ENCODE data around the gene RYR3. TPM values are rescaled to one million over a fixed set of nuclear protein-coding genes. Genes with fewer than 3 reads are reported as not detected.

Gene RYR3
- total RNA-seq, 1 experiment from 2014 or later: not detected

- POLR2A ChIA-PET: no interaction called here
- Mint-ChIP-seq H3K27me3 (ENCODE audit: insufficient read depth, unreplicated experiment) (peaks cover 24% of the 10 kb centered on the region), H3K27ac (ENCODE audit: low read depth, unreplicated experiment) (no peak overlapping the region), H3K9me3 (ENCODE audit: unreplicated experiment) (no peaks in the 10 kb centered on the region), H3K4me1 (ENCODE audit: insufficient read depth, unreplicated experiment) (no peaks in the 10 kb centered on the region), H3K36me3 (ENCODE audit: insufficient read depth, unreplicated experiment) (no peaks in the 10 kb centered on the region), H3K4me3 (ENCODE audit: unreplicated experiment) (no peak overlapping the region)
- no peak for TF ChIP-seq CTCF (IDR thresholded peaks at IDR 0.05; ENCODE audit: unreplicated experiment)
- CTCF ChIA-PET: interaction anchor here (0.7 kb wide), 1 partner anchor 11 kb away, joined by 4 read pairs; no protein-coding TSS in a partner anchor
- intact Hi-C loops (cut with micrococcal nuclease): no loop called here
- no peak for DNase-seq (ENCODE audit: unreplicated experiment)
- BruUV-seq (replicated peaks): no TSS peak
Observed at GRCh38 chr15:33392453-33392852, 81.7 kb downstream of the RYR3 start.

- Mint-ChIP-seq H3K9me3 (ENCODE audit: unreplicated experiment) (no peaks in the 10 kb centered on the region), H3K27me3 (ENCODE audit: insufficient read depth, unreplicated experiment) (peaks cover 13% of the 10 kb centered on the region), H3K4me1 (ENCODE audit: insufficient read depth, unreplicated experiment) (no peaks in the 10 kb centered on the region), H3K36me3 (ENCODE audit: insufficient read depth, unreplicated experiment) (no peaks in the 10 kb centered on the region), H3K4me3 (ENCODE audit: unreplicated experiment) (no peak overlapping the region), H3K27ac (ENCODE audit: low read depth, unreplicated experiment) (no peak overlapping the region)
- DNase-seq (ENCODE audit: unreplicated experiment): no peak
- ChIA-PET CTCF (interaction anchor here (0.6 kb wide), 2 partner anchors 9 to 13 kb away, joined by 3 read pairs; no protein-coding TSS in a partner anchor), POLR2A (no interaction called here)
- intact Hi-C loops (cut with micrococcal nuclease): no loop called here
- no TSS peak for BruUV-seq (replicated peaks)
- no peak for TF ChIP-seq CTCF (IDR thresholded peaks at IDR 0.05; ENCODE audit: unreplicated experiment)
Observed at GRCh38 chr15:33393546-33393945, 82.8 kb downstream of the RYR3 start.

- ChIA-PET CTCF (no interaction called here), POLR2A (no interaction called here)
- TF ChIP-seq CTCF (IDR thresholded peaks at IDR 0.05; ENCODE audit: unreplicated experiment): no peak
- H3K4me3 Mint-ChIP-seq (ENCODE audit: unreplicated experiment): no peak overlapping the region
- DNase-seq (ENCODE audit: unreplicated experiment): no peak
- H3K27ac Mint-ChIP-seq (ENCODE audit: low read depth, unreplicated experiment): no peak overlapping the region
- H3K36me3 Mint-ChIP-seq (ENCODE audit: insufficient read depth, unreplicated experiment): no peaks in the 10 kb centered on the region
- no peaks in the 10 kb centered on the region for H3K4me1 Mint-ChIP-seq (ENCODE audit: insufficient read depth, unreplicated experiment)
- no TSS peak for BruUV-seq (replicated peaks)
- H3K9me3 Mint-ChIP-seq (ENCODE audit: unreplicated experiment): no peaks in the 10 kb centered on the region
- peaks cover 18% of the 10 kb centered on the region for H3K27me3 Mint-ChIP-seq (ENCODE audit: insufficient read depth, unreplicated experiment)
- intact Hi-C loops (cut with micrococcal nuclease): no loop called here
Observed at GRCh38 chr15:33395321-33395720, 84.6 kb downstream of the RYR3 start.

DNA sequence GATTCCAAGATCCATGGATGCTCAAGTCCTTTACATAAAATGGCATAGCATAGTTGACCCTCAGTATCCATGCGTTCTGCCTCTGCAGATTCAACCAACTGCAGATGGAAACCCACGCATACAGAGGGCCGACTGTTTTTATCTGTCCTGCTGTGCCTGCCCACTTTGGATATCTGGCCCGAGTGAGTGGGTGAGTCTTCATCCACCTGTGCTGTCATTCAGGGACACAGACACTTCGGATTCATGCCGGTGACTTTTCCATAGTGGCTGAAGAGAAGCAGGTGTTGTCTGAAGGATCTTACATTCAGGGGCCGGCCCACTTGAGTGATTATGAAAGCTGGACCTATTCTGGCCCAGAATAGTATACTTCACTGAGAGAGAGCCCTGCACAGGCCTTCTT lies 85.1 kb downstream of the RYR3 start:
- peaks cover 23% of the 10 kb centered on the region for H3K27me3 Mint-ChIP-seq (ENCODE audit: insufficient read depth, unreplicated experiment)
- no TSS peak for BruUV-seq (replicated peaks)
- ChIA-PET POLR2A (no interaction called here), CTCF (no interaction called here)
- DNase-seq (ENCODE audit: unreplicated experiment): no peak
- H3K4me1 Mint-ChIP-seq (ENCODE audit: insufficient read depth, unreplicated experiment): no peaks in the 10 kb centered on the region
- H3K36me3 Mint-ChIP-seq (ENCODE audit: insufficient read depth, unreplicated experiment): no peaks in the 10 kb centered on the region
- H3K27ac Mint-ChIP-seq (ENCODE audit: low read depth, unreplicated experiment): no peak overlapping the region
- intact Hi-C loops (cut with micrococcal nuclease): no loop called here
- H3K4me3 Mint-ChIP-seq (ENCODE audit: unreplicated experiment): no peak overlapping the region
- TF ChIP-seq CTCF (IDR thresholded peaks at IDR 0.05; ENCODE audit: unreplicated experiment): no peak
- H3K9me3 Mint-ChIP-seq (ENCODE audit: unreplicated experiment): no peaks in the 10 kb centered on the region

Data from MCF 10A (cell line).